Activated CD4-positive, alpha-beta memory T cell treated with anti-CD3 and anti-CD28 coated beads for 36 hours (primary cell): ENCODE measurements around the gene HLA-DMA. TPM values are rescaled to one million over a fixed set of nuclear protein-coding genes. Genes with fewer than 3 reads are reported as not detected.

Experiments
- CTCF ChIA-PET: fragments of 350-600 bp; sonication (Branson Sonifier 250); formaldehyde crosslinking; loops from one replicate; lab custom pipeline; 2021; ENCODE audit warnings: antibody characterized with exemption, inconsistent platforms; lab: Charles Lee
- POLR2A ChIA-PET: fragments of 350-600 bp; sonication (Branson Sonifier 250); formaldehyde crosslinking; loops from one replicate; lab custom pipeline; 2021; ENCODE audit warnings: antibody characterized with exemption; lab: Charles Lee
- DNase-seq: peaks from one replicate; pipeline ENCODE4 v3.0.0-alpha.2; 2020
- H3K27ac Mint-ChIP-seq: one replicate; pipeline ENCODE4 v1.8.0; 2021; ENCODE audit warnings: mixed read lengths
- H3K27me3 Mint-ChIP-seq: one replicate; pipeline ENCODE4 v1.8.0; 2021; ENCODE audit warnings: mixed read lengths
- H3K36me3 Mint-ChIP-seq: one replicate; pipeline ENCODE4 v1.8.0; 2021; ENCODE audit warnings: mixed read lengths
- H3K4me1 Mint-ChIP-seq: one replicate; pipeline ENCODE4 v1.8.0; 2021; ENCODE audit warnings: low read depth, mixed read lengths
- H3K4me3 Mint-ChIP-seq: one replicate; pipeline ENCODE4 v1.8.0; 2021; ENCODE audit warnings: mild to moderate bottlenecking, mixed read lengths
- H3K9me3 Mint-ChIP-seq: one replicate; pipeline ENCODE4 v1.8.0; 2021; ENCODE audit warnings: mixed read lengths
- intact Hi-C: fragments of 100-400 bp; cut with micrococcal nuclease; formaldehyde crosslinking; loops from one replicate; pipeline ENCODE4 v1.15.1; 2023
- total RNA-seq, 2 experiments: library from RNA; stranded (reverse); gene quantifications; one replicate each; pipeline ENCODE4 v1.2.3, GENCODE V29; 2021

HLA-DMA gene
- total RNA-seq, 2 experiments from 2014 or later, result 9.6 to 10.2 TPM

DNA sequence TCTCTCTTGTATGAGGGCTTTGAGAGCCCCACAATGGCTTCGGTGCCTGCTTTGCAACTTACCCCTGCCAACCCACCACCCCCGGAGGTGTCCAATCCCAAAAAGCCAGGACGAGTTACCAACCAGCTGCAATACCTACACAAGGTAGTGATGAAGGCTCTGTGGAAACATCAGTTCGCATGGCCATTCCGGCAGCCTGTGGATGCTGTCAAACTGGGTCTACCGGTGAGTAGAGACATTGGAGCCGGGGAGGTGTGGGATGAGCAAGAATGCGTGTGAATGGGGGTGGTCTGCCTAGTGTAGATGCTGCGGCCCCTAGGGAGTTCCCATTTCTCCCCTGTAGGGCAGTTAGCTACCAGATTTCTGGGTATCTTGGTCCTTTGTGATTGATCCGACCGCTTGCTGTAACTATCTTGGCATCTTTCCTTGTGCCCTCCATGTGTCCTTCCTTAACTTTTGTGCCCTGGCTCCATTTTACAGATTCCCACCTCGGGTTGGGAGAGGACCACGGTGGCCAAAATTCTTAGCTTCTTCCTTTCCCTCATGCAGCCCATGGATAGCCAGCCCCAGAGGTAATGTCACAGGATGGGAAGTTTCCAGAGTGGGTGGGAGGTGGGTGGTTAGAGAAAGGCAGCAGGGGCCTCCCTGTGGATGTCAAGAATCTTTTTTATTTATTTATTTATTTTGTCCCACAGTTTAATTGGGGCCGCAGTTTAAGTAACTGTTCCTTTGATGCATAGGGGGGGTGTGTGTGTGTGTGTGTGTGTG, 21.8 kb upstream of the HLA-DMA start:
- intact Hi-C loops, result loop anchor here (5.0 to 10.0 kb wide), 3 partner anchors 298 to 1000 kb away; partner anchors contain the start of genes AGPAT1, DXO, RNF5 and RPS18
- DNase-seq, result no peak
- no peaks in the 10 kb centered on the region for H3K9me3 Mint-ChIP-seq
- ChIA-PET CTCF (interaction anchor here (1.1 to 16.8 kb wide), 8 partner anchors 9 to 136 kb away, joined by 5 to 267 read pairs (median 10); partner anchors contain the start of genes HLA-DMA and TAP2), POLR2A (interaction anchor here (1.0 to 10.4 kb wide), 8 partner anchors 7 to 131 kb away, joined by 4 to 133 read pairs (median 64); partner anchors contain the start of genes HLA-DMA, HLA-DMB, PSMB8 and PSMB9)
- no peaks in the 10 kb centered on the region for H3K27me3 Mint-ChIP-seq
- peaks cover 42% of the 10 kb centered on the region for H3K4me1 Mint-ChIP-seq
- H3K36me3 Mint-ChIP-seq, result peaks cover 95% of the 10 kb centered on the region
- H3K4me3 Mint-ChIP-seq, result peak overlapping the region; percentile 98
- peak overlapping the region; percentile 70 for H3K27ac Mint-ChIP-seq

DNA sequence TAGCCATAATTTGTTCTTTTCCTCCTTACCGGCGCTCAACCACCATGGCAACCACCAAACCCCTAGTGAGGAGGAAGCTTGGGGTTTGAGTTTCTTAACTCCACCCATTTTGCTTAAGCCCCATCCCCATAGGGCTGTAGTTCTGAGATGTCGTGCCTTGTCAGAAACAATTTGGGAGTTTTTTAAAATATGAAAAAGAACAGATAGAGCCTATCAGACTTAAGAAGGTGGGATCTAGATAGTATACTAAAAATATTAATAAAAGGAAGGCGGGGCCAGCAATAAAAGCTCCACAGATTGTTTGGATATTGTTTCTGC, 21.1 kb upstream of the HLA-DMA start:
- Mint-ChIP-seq H3K27ac (peak overlapping the region; percentile 99), H3K4me1 (peaks cover 39% of the 10 kb centered on the region), H3K36me3 (peaks cover 93% of the 10 kb centered on the region), H3K9me3 (no peaks in the 10 kb centered on the region), H3K27me3 (no peaks in the 10 kb centered on the region), H3K4me3 (peak overlapping the region; percentile 98)
- DNase-seq, result peak; percentile 43
- ChIA-PET CTCF (interaction anchor here (1.1 to 16.8 kb wide), 9 partner anchors 8 to 136 kb away, joined by 5 to 267 read pairs (median 11); partner anchors contain the start of genes HLA-DMA, PSMB9, TAP1 and TAP2), POLR2A (interaction anchor here (1.0 to 10.4 kb wide), 9 partner anchors 8 to 130 kb away, joined by 4 to 133 read pairs (median 59); partner anchors contain the start of genes HLA-DMA, HLA-DMB, PSMB8 and PSMB9)
- intact Hi-C loops, result loop anchor here (5.0 to 10.0 kb wide), 3 partner anchors 298 to 999 kb away; partner anchors contain the start of genes AGPAT1, DXO, RNF5 and RPS18

DNA sequence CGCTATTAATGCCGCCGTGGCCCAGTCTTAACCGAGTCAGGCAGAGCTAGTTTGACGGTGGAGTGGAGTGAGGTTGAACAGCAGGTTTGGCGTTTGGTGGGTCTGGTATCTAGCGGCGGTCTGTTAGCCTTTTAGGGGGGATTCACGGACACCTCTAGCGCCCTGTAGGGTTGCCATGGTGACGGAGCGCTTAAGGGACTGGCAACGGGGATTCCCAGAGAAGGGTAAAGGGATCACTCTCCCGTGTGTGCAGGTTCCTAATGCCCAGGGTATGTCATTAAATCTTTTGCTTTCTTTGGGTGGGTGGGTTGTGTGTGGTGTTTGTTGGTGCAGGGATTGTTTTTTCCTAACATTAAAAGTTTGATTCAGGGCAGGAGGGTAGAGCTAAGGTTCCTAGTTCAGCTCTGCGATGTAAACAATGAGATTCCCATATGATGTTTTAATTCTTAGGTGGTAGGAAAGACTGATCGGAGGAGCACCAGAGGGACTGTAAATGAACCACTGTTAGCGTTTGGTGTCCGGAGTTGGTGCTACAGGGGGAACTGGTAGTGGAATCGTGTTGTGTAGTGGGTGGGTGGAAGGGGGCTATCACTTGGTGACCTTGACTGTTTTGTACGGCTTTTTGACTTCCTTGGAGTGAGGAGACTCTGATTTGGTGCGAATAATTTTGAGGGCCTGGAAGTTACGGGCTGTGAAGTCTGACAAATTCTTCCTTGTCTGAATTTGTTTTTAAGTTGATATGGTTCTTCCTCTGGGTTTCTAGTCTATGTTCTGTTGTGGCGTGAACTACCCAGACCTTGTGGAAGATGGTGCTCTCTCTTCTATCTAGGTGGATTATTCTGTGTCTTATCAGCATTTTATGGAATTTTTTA, 20.5 kb upstream of the HLA-DMA start:
- peak overlapping the region; percentile 98 for H3K4me3 Mint-ChIP-seq
- ChIA-PET POLR2A (interaction anchor here (1.3 to 10.4 kb wide), 18 partner anchors 8 to 303 kb away, joined by 3 to 133 read pairs (median 18); partner anchors contain the start of genes B3GALT4, HLA-DMA, HLA-DMB and PSMB8), CTCF (interaction anchor here (0.7 to 16.8 kb wide), 11 partner anchors 7 to 129 kb away, joined by 3 to 267 read pairs (median 9); partner anchors contain the start of genes HLA-DMA, PSMB9 and TAP1)
- DNase-seq, result peak; percentile 53
- no peaks in the 10 kb centered on the region for H3K27me3 Mint-ChIP-seq
- no peaks in the 10 kb centered on the region for H3K9me3 Mint-ChIP-seq
- H3K27ac Mint-ChIP-seq, result peak overlapping the region; percentile 99
- H3K4me1 Mint-ChIP-seq, result peaks cover 36% of the 10 kb centered on the region
- H3K36me3 Mint-ChIP-seq, result peaks cover 88% of the 10 kb centered on the region
- intact Hi-C loops, result loop anchor here (5.0 to 10.0 kb wide), 3 partner anchors 299 to 999 kb away; partner anchors contain the start of genes AGPAT1, DXO, RNF5 and RPS18

DNA sequence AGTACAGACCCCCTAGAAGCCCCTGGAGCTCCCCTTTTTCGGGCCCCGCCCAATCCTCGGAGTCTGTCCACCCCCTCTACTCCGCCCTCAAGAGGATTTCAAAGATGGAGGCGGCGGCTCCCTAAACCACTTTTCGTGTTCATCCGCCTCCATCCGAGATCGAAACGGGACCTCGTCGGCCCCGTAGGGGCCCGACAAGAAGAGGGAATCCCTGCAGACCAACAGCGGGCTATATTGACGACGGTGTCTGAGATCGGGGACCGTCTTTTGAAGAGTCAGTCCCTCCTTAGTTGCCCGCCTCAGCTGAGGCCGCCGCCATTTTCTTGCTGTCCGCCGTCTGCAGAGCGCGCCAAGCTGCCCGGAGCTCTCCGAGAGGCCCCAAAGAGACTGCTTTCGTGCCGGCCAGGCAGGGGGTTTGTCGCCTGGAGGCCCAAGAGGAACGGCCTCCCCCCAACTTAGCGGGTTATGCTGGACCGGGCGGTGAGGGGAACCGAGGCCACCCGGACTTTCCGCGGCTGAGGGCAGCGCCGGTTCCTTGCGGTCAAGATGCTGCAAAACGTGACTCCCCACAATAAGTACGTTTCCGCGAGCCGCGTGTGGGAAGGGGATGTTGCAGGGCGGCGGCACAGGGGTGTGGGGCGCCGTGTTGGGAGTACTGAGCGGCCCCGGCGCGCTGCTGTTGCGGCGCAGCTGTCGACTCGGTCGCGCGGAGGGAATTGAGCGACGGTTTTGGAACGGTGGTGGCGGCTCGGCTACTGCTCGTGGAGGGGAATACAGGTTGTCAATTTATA, 19.7 kb upstream of the HLA-DMA start:
- peak; percentile 61 for DNase-seq
- H3K9me3 Mint-ChIP-seq, result no peaks in the 10 kb centered on the region
- POLR2A ChIA-PET, result interaction anchor here (0.7 to 10.4 kb wide), 38 partner anchors 9 to 446 kb away, joined by 3 to 133 read pairs (median 6); partner anchors contain the start of genes B3GALT4, HLA-DMA, HLA-DMB and HSD17B8
- peaks cover 27% of the 10 kb centered on the region for H3K4me1 Mint-ChIP-seq
- peak overlapping the region; percentile 99 for H3K27ac Mint-ChIP-seq
- peak overlapping the region; percentile 98 for H3K4me3 Mint-ChIP-seq
- H3K27me3 Mint-ChIP-seq, result no peaks in the 10 kb centered on the region
- intact Hi-C loops, result loop anchor here (5.0 to 10.0 kb wide), 3 partner anchors 300 to 998 kb away; partner anchors contain the start of genes AGPAT1, DXO, RNF5 and RPS18
- CTCF ChIA-PET, result interaction anchor here (0.7 to 16.8 kb wide), 14 partner anchors 12 to 134 kb away, joined by 3 to 267 read pairs (median 10); partner anchors contain the start of genes HLA-DMA, HLA-DMB, PSMB9 and TAP1
- H3K36me3 Mint-ChIP-seq, result peaks cover 82% of the 10 kb centered on the region

DNA sequence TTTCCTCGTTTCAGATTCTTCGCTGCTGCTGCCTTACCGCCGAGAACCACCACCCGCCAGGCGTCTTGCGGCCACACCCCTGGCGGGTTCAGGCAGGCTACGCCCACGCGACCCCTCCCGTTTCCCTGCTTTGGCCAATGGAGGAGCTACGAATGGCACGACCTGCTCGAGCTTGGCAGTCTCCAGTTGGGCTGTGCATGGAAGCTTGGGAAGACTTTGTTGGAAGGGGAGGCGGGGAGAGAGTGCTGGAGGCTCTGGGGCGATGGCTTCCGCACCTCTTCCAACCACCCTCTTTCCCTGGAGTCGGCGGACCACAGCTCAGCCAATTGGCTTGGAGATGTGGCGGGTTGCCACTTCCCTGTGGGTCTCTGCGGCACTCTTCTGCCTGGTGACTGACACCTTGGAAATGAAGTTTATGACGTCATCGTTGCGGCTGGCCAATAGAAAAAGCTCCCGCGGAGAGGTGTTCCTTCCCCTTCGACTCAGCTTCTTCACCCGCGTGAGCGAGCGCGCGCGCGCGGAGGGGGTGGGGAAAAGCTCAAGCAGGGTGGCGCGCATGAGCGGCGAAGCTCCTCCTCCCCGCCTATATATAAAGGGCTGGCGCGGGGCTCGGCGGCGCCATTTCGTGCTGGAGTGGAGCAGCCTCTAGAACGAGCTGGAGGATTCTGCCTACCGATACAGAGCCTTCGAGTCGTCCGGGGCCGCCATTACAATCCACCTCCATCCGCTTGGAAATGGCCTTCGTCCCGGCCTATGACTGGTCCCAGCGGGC, 18.9 kb upstream of the HLA-DMA start:
- Mint-ChIP-seq H3K27ac (peak overlapping the region; percentile 99), H3K4me1 (peaks cover 26% of the 10 kb centered on the region)
- intact Hi-C loops, result loop anchor here (1.0 to 10.0 kb wide), 7 partner anchors 118 to 997 kb away; partner anchors contain the start of genes AGPAT1, DXO, HSD17B8 and PSMB8

DNA sequence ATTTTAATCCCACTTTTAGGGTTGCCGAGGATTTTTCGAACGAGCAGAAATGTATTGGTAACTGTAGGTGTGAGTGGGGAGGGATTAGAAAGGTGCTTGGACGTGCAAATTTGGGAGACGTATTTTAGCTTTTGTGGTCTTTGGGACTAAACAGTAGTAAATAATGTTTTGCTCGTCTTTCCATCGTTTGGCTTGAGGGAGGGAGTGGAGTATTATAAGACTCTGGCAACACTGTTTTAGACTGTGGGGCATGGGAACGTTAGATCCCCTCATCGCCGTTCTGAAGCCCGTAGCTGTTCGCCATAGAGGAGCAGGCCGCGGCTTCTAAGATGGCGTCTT, 18.3 kb upstream of the HLA-DMA start:
- intact Hi-C loops, result loop anchor here (1.0 to 10.0 kb wide), 7 partner anchors 118 to 996 kb away; partner anchors contain the start of genes AGPAT1, DXO, HSD17B8 and PSMB8
- peak overlapping the region; percentile 98 for H3K4me3 Mint-ChIP-seq
- H3K4me1 Mint-ChIP-seq, result peaks cover 23% of the 10 kb centered on the region
- peak overlapping the region; percentile 99 for H3K27ac Mint-ChIP-seq
- H3K36me3 Mint-ChIP-seq, result peaks cover 69% of the 10 kb centered on the region
- H3K9me3 Mint-ChIP-seq, result no peaks in the 10 kb centered on the region
- ChIA-PET CTCF (interaction anchor here (0.7 to 16.8 kb wide), 13 partner anchors 13 to 279 kb away, joined by 3 to 267 read pairs (median 9); partner anchors contain the start of genes HLA-DMA, HLA-DMB, PSMB9 and TAP1), POLR2A (interaction anchor here (0.6 to 10.4 kb wide), 33 partner anchors 11 to 1233 kb away, joined by 3 to 133 read pairs (median 6); partner anchors contain the start of genes B3GALT4, HLA-DMA, HLA-DMB and HSD17B8)
- DNase-seq, result no peak
- H3K27me3 Mint-ChIP-seq, result no peaks in the 10 kb centered on the region

More for the DNA sequence above, 18.9 kb upstream of the HLA-DMA start:
- DNase-seq, result peak; percentile 100
- no peaks in the 10 kb centered on the region for H3K9me3 Mint-ChIP-seq
- peaks cover 75% of the 10 kb centered on the region for H3K36me3 Mint-ChIP-seq
- ChIA-PET POLR2A (interaction anchor here (0.5 to 10.4 kb wide), 48 partner anchors 8 to 1234 kb away, joined by 3 to 133 read pairs (median 4); partner anchors contain the start of genes B3GALT4, HLA-DMA, HLA-DMB and HLA-DPB1), CTCF (interaction anchor here (0.7 to 16.8 kb wide), 14 partner anchors 12 to 133 kb away, joined by 3 to 267 read pairs (median 7); partner anchors contain the start of genes HLA-DMA, HLA-DMB, PSMB8 and PSMB9)
- H3K27me3 Mint-ChIP-seq, result no peaks in the 10 kb centered on the region
- H3K4me3 Mint-ChIP-seq, result peak overlapping the region; percentile 98

DNA sequence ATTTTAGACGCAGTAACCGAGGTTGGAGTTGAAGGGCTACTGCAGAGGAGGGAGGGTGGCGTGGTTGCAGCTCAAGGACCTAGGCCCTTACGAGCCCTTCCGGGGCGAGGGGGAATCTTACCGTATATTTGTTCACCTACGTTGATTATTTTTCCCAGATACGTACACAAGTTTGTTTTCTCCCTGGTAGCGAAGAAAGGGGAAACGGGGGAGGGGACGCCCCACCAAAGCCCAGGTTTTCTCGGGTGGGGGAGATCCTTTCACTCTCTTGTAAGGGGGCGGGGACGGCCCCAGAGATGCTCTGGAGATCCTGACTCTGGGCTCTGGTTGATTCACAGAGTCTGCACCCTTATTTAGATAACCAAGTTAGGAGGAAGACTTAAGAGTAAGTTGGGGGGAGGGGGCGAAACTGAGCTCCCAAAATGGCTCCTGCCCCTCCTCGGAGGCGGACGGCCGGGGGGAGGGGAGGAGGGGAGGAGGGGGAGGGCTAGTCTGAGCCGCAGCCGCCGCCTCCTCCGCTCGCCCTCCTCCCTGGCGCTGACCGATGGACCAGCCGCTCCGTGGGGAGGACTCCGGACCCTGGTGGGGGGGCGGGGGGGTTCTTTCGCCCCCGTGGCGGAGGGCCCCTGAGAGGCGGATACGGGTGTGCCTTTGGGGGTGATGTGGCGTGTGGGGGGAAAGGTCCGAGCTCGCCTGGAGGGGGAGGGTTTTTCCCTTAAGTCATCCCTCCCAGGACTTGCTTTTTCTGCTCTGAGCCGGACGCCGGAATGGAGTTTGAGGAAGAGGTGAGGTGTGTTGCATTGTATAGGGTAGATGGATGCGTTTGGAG, 17.7 kb upstream of the HLA-DMA start:
- DNase-seq, result peak; percentile 91
- H3K27ac Mint-ChIP-seq, result peak overlapping the region; percentile 99
- H3K36me3 Mint-ChIP-seq, result peaks cover 66% of the 10 kb centered on the region
- H3K4me1 Mint-ChIP-seq, result peaks cover 22% of the 10 kb centered on the region
- H3K9me3 Mint-ChIP-seq, result no peaks in the 10 kb centered on the region
- peak overlapping the region; percentile 98 for H3K4me3 Mint-ChIP-seq
- H3K27me3 Mint-ChIP-seq, result no peaks in the 10 kb centered on the region
- CTCF ChIA-PET, result interaction anchor here (0.7 to 16.8 kb wide), 11 partner anchors 14 to 279 kb away, joined by 3 to 267 read pairs (median 10); partner anchors contain the start of genes HLA-DMA, PSMB9, TAP1 and TAP2
- POLR2A ChIA-PET, result interaction anchor here (0.6 to 10.4 kb wide), 17 partner anchors 11 to 1306 kb away, joined by 3 to 133 read pairs (median 17); partner anchors contain the start of genes B3GALT4, GPANK1, HLA-DMA and HLA-DMB
- intact Hi-C loops, result loop anchor here (1.0 to 10.0 kb wide), 7 partner anchors 117 to 996 kb away; partner anchors contain the start of genes AGPAT1, DXO, HSD17B8 and PSMB8

DNA sequence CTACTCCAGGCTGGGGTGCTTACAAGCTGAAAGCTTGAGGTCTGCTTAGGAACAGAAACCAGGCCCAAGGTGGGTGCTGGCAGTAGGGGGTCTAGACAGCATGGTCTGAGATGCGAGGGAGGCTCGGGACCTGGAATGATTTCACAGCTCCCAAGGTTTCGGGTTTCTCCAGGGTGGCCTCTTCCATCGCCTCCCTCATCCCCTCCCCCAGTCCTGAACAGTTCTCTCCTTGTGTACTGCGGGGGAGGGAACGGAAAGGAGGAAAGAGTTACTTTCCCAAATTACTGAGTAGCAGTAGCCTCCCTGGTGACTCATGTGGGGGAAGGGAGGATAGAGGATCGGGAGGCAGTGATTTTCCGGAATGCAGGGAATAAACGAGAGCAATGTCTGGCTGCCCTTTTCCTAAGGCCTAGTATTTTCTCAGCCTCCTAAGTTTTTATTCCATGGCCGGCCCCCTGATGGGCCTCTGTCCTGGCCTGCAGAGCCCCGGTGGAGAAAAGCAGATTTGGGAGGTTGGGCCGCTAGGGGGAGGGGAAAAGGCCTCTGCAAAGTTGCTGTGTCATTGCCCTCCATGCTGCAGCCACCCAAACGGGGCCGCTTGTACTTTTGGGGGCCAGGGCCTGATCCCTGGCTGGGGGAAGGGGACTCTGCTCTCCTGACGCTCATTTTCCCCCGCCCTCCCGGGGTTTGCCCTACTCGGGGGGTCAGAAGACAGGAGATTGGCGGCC, 17.0 kb upstream of the HLA-DMA start:
- Mint-ChIP-seq H3K27me3 (no peaks in the 10 kb centered on the region), H3K4me1 (peaks cover 23% of the 10 kb centered on the region), H3K9me3 (no peaks in the 10 kb centered on the region), H3K27ac (peak overlapping the region; percentile 99), H3K4me3 (peak overlapping the region; percentile 98), H3K36me3 (peaks cover 58% of the 10 kb centered on the region)
- CTCF ChIA-PET, result interaction anchor here (1.1 to 16.8 kb wide), 8 partner anchors 14 to 774 kb away, joined by 3 to 267 read pairs (median 14); partner anchors contain the start of genes HLA-DMA and TAP2
- intact Hi-C loops, result loop anchor here (2.0 to 10.0 kb wide), 8 partner anchors 38 to 1267 kb away; partner anchors contain the start of genes AGPAT1, CUTA, DXO and HMGA1
- DNase-seq, result peak; percentile 83
- POLR2A ChIA-PET, result interaction anchor here (0.6 to 10.4 kb wide), 18 partner anchors 11 to 1305 kb away, joined by 3 to 133 read pairs (median 10); partner anchors contain the start of genes B3GALT4, GPANK1, HLA-DMA and HLA-DMB
